HepG2 (cell line): ENCODE measurements around the gene SF3A2. TPM values are rescaled to one million over a fixed set of nuclear protein-coding genes. Genes with fewer than 3 reads are reported as not detected.
A peak's percentile ranks its signal among the peaks of the same experiment; 100 is the strongest.

Source experiments
- ARID5B ChIP-seq: IDR thresholded peaks from 2 replicates; pipeline ENCODE4 v1.4.0; 2020; ENCODE audit warnings: mild to moderate bottlenecking, missing genetic modification reagents
- CHD2 ChIP-seq: IDR thresholded peaks from 2 replicates; pipeline ENCODE4 v1.6.1; 2011; ENCODE audit warnings: low read depth, low read length, improper control_type of control experiment
- DR1 ChIP-seq: sonication (generic); formaldehyde crosslinking; IDR thresholded peaks from 2 replicates; pipeline ENCODE4 v1.8.0; 2021; ENCODE audit warnings: mild to moderate bottlenecking, missing genetic modification reagents, inconsistent platforms
- EP300 ChIP-seq, 3 experiments: sonication (generic) in 1 of 3; formaldehyde crosslinking in 1 of 3; IDR thresholded peaks; 2 replicates each; pipeline versions ENCODE4 v1.5.1 to v1.6.1; 2011 to 2020; ENCODE audit warnings: low read depth in 2 of 3, low read length in 2 of 3, borderline replicate concordance in 1 of 3, improper control_type of control experiment in 1 of 3, mild to moderate bottlenecking in 1 of 3, missing genetic modification reagents in 1 of 3, moderate library complexity in 1 of 3
- FLYWCH1 ChIP-seq: sonication (generic); formaldehyde crosslinking; IDR thresholded peaks from 2 replicates; pipeline ENCODE4 v1.8.1; 2023; ENCODE audit warnings: mild to moderate bottlenecking, missing genetic modification reagents
- FOXA3 ChIP-seq: IDR thresholded peaks from 2 replicates; pipeline ENCODE4 v1.6.1; 2016; ENCODE audit warnings: missing genetic modification reagents, missing compliant biosample characterization
- FOXO1 ChIP-seq: sonication (generic); formaldehyde crosslinking; IDR thresholded peaks from 2 replicates; pipeline ENCODE4 v1.4.0; 2020; ENCODE audit warnings: missing genetic modification reagents
- HNF4G ChIP-seq, 2 experiments: sonication (generic) in 1 of 2; formaldehyde crosslinking in 1 of 2; IDR thresholded peaks; 2 replicates each; pipeline versions ENCODE4 v1.4.0 to v1.6.1; 2011 to 2020; ENCODE audit warnings: borderline replicate concordance in 2 of 2, low read depth in 2 of 2, mild to moderate bottlenecking in 2 of 2, low read length in 1 of 2, missing genetic modification reagents in 1 of 2, moderate library complexity in 1 of 2
- MBD4 ChIP-seq: IDR thresholded peaks from 2 replicates; pipeline ENCODE4 v1.6.1; 2012; ENCODE audit warnings: low read length, inconsistent platforms, borderline replicate concordance
- MTF2 ChIP-seq: sonication (generic); formaldehyde crosslinking; IDR thresholded peaks from 2 replicates; pipeline ENCODE4 v1.5.0; 2020; ENCODE audit warnings: missing genetic modification reagents, borderline replicate concordance
- MXD1 ChIP-seq: sonication (generic); formaldehyde crosslinking; IDR thresholded peaks from 2 replicates; pipeline ENCODE4 v1.4.0; 2020; ENCODE audit warnings: mild to moderate bottlenecking, missing genetic modification reagents
- PHF5A ChIP-seq: IDR thresholded peaks from one replicate; pipeline ENCODE4 v1.6.1; 2018; ENCODE audit warnings: low read depth, missing genetic modification reagents; ENCODE audit not compliant: unreplicated experiment
- REL ChIP-seq: sonication (generic); formaldehyde crosslinking; conservative IDR thresholded peaks from 2 replicates; pipeline ENCODE4 v1.8.0; 2022; ENCODE audit warnings: mild to moderate bottlenecking, missing genetic modification reagents, moderate library complexity
- SAP130 ChIP-seq: IDR thresholded peaks from 2 replicates; pipeline ENCODE4 v1.6.1; 2016; ENCODE audit warnings: low read depth
- TRAFD1 ChIP-seq: sonication (generic); formaldehyde crosslinking; IDR thresholded peaks from 2 replicates; pipeline ENCODE4 v1.5.1; 2020; ENCODE audit warnings: missing genetic modification reagents, mild to moderate bottlenecking, borderline replicate concordance
- TRIM24 ChIP-seq: sonication (generic); formaldehyde crosslinking; IDR thresholded peaks from 2 replicates; pipeline ENCODE4 v1.8.0; 2022; ENCODE audit warnings: mild to moderate bottlenecking, missing genetic modification reagents
- YY1 ChIP-seq: IDR thresholded peaks from 2 replicates; pipeline ENCODE4 v1.6.1; 2011; ENCODE audit warnings: low read length, low read depth, moderate library complexity, mild to moderate bottlenecking; ENCODE audit not compliant: insufficient read depth, insufficient replicate concordance
- ZFY ChIP-seq: sonication (generic); formaldehyde crosslinking; IDR thresholded peaks from 2 replicates; pipeline ENCODE4 v1.4.0; 2020; ENCODE audit warnings: missing genetic modification reagents
- ZMYM2 ChIP-seq: sonication (generic); formaldehyde crosslinking; IDR thresholded peaks from 2 replicates; pipeline ENCODE4 v1.8.0; 2022; ENCODE audit warnings: mild to moderate bottlenecking, missing genetic modification reagents
- ZNF18 ChIP-seq: sonication (generic); formaldehyde crosslinking; IDR thresholded peaks from 2 replicates; pipeline ENCODE4 v1.8.0; 2022; ENCODE audit warnings: mild to moderate bottlenecking, missing genetic modification reagents; ENCODE audit not compliant: insufficient replicate concordance
- ZNF577 ChIP-seq: sonication (generic); formaldehyde crosslinking; IDR thresholded peaks from 2 replicates; pipeline ENCODE4 v1.4.0; 2020; ENCODE audit warnings: mild to moderate bottlenecking, low read depth, missing genetic modification reagents, borderline replicate concordance
- ZNF614 ChIP-seq: IDR thresholded peaks from 2 replicates; pipeline ENCODE4 v1.6.1; 2018; ENCODE audit warnings: missing biosample characterization, missing genetic modification reagents, inconsistent platforms, borderline replicate concordance
- ZNF761 ChIP-seq: sonication (generic); formaldehyde crosslinking; conservative IDR thresholded peaks from 2 replicates; pipeline ENCODE4 v1.4.0; 2020; ENCODE audit warnings: mild to moderate bottlenecking, missing genetic modification reagents
- polyA plus RNA-seq, 8 experiments: library from polyadenylated mRNA; depleted of rRNA in 3 of 8; stranded (reverse) in 7 of 8; unstranded in 1 of 8; fragments of >200 nt; fragmentation: Illumina TruSeq in 4 of 8; extraction: Trizol in 4 of 8; gene quantifications; 2 replicates each; pipeline versions ENCODE4 v1.2.1 to v1.2.3, GENCODE V29; 2011 to 2016; ENCODE audit warnings: low read depth in 4 of 8, missing spikeins in 1 of 8, mixed read lengths in 1 of 8; ENCODE audit not compliant: insufficient read depth in 1 of 8
- total RNA-seq, 5 experiments: library from RNA; depleted of rRNA; stranded (reverse); fragments of >200 nt; fragmentation: Illumina TruSeq; extraction: Trizol; gene quantifications; 2 replicates each; pipeline ENCODE4 v1.2.3, GENCODE V29; 2016; ENCODE audit warnings: low read depth in 1 of 5

SF3A2 gene
- total and polyA plus RNA-seq, 2 of the 13 experiments (the other 11 are each of a cell fraction or from before 2014, with no cell fraction given), result 8.6 to 8.8 TPM

- no peak for TF ChIP-seq ARID5B
- no peak for TF ChIP-seq ZMYM2 (CRISPR knock-in tag)
- no peak for TF ChIP-seq ZNF614 (CRISPR knock-in tag)
- TF ChIP-seq ZNF577 (CRISPR knock-in tag), result no peak
- no peak for TF ChIP-seq YY1
- TF ChIP-seq CHD2, result no peak
- no peak; the same call in 1 of the 2 replicates for TF ChIP-seq ZFY (CRISPR knock-in tag)
- no peak for TF ChIP-seq MBD4
- TF ChIP-seq FOXO1 (CRISPR knock-in tag), result no peak
- TF ChIP-seq ZNF18 (CRISPR knock-in tag), result peak; percentile 28
- peak; percentile 65; the same call in 1 of the 2 replicates for TF ChIP-seq REL (CRISPR knock-in tag)
- no peak for TF ChIP-seq ZNF761 (CRISPR knock-in tag)
- TF ChIP-seq EP300 (IDR thresholded peaks at IDR 0.05; ENCODE audit: low read depth in 2 of 2, low read length in 2 of 2), result no peak
- TF ChIP-seq EP300 (CRISPR knock-in tag; IDR thresholded peaks at IDR 0.05; ENCODE audit: borderline replicate concordance), result no peak
- TF ChIP-seq PHF5A (CRISPR knock-in tag), result no peak
- TF ChIP-seq HNF4G (IDR thresholded peaks at IDR 0.05; ENCODE audit: borderline replicate concordance, low read depth, low read length), result no peak
- TF ChIP-seq HNF4G (CRISPR knock-in tag; IDR thresholded peaks at IDR 0.05; ENCODE audit: borderline replicate concordance, low read depth), result 0 out of 2 replicates have a peak, but pooled peaks have one; percentile 20
- peak; percentile 26; the same call in 1 of the 2 replicates for TF ChIP-seq DR1
- no peak for TF ChIP-seq SAP130 (CRISPR knock-in tag)
- TF ChIP-seq FOXA3 (CRISPR knock-in tag), result no peak
- no peak for TF ChIP-seq MTF2
- TF ChIP-seq TRIM24, result no peak
- peak; percentile 39; the same call in 1 of the 2 replicates for TF ChIP-seq MXD1 (CRISPR knock-in tag)
- TF ChIP-seq FLYWCH1 (CRISPR knock-in tag), result no peak
- no peak for TF ChIP-seq TRAFD1 (CRISPR knock-in tag)
These were observed 16.1 kb downstream of the SF3A2 start (continued) for GRCh38 chr19:2252797-2253105.
